HG03469 (cell line): ENCODE data around the gene FOXP1.

Experiments used
- ATAC-seq: cut with Tn5 transposase; IDR thresholded peaks from one replicate; pipeline ENCODE4 v1.9.1; 2021; ENCODE audit warnings: mild to moderate bottlenecking, moderate library complexity, moderate number of reproducible peaks; ENCODE audit not compliant: unreplicated experiment

The FOXP1 gene

DNA sequence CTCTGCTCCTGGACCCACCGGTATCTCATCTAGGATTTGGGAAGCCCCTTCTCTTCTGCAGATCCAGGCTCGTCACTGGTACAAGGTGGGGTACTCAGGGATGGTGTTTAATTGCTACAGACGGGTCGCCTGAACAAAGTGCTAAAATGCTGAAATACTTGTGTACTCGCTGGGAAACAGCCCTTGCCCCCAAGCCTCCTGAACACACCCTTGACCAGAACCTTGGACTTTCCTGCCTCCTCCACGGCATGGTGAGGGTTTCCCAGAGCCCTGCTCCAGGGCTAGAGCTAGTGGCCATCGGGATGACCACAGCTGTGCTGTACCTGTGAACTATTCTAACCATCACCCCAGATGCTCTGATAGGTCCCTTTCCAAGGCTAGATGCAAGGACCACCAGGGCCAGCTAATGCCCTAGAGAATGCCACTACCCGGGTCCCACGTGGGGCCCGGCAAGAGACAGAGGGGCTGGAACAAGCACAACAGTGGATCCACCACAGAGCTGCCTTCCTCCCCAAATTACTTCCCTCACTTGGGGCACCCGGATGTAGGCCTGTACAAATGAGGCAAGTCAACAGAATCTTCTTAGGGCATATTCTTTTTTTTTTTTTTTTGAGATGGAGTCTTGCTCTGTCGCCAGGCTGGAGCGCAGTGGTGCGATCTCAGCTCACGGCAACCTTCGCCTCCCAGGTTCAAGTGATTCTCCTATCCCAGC is 267.3 kb downstream of the FOXP1 start:
- ATAC-seq, result no peak

DNA sequence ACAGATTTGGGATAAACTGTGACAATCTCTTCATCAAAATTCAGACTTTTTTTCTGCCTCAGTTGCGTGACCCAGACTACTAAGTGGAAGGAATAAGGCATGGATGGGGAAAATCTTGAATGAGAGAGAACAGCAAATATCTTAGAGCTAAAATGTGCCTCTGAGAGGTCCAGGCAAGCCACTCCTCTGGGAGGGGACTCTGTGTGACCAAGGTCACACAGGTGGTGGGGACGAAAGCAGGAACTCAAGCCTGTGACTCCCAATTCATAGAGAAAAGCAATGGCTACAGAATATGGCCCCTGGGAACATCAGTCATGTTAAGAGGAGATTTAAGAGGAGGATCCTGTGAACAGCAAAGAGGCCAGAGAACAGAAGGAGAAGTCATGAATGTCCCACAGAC is 268.1 kb downstream of the FOXP1 start:
- no peak for ATAC-seq

DNA sequence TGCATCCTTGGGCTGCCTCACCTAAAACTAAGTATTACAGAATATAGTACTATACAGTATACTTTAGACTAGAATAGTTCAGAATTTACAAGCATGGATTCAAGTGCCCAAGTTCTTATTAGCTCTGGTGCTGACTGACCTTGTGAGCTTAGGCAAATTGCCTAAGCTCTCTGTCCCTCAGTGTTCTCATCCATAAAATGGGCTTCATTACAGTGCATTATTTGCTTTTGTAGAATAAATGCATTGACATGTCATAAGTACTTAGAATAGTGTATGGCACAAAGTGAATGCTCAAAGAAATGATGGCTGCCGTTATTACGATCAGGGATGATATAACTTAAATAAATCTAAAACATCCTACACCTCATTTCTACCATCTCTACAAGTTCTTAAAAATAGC is 269.7 kb downstream of the FOXP1 start:
- no peak for ATAC-seq

DNA sequence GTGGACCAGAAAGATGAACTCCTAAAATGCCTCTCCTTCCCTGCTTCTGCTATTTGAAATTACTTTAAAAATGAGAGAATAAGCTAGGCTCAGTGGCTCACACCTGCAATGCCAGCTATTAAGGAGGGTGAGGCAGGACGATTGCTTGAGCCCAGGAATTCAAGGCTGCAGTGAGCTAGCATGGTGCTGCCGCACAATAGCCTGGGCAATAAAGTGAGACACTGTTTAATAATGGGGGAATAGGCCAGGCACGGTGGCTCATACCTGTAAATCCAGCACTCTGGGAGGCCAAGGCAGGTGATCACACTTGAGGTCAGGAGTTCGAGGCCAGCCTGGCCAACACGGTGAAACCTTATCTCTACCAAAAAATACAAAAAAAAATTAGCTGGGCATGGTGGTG is 271.1 kb downstream of the FOXP1 start:
- ATAC-seq, result no peak

DNA sequence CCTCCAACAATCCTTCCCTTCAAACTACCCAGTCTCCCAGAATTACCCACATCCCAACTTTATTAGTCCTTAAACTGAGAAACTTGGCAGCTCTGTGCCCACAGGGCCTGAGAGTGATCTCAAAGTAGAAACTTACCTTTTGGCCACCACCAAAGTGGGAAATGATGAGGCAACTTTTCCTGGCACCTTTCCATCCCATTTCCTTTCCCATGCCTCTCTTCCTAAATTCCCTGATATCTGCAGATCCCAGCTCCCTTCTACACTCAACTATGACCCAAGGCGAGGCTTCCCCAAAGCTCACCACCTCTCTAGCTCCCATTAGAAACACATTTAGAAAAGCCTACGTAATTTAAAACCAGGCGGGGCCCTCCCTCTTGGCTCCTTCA is 271.9 kb downstream of the FOXP1 start:
- ATAC-seq, result no peak

DNA sequence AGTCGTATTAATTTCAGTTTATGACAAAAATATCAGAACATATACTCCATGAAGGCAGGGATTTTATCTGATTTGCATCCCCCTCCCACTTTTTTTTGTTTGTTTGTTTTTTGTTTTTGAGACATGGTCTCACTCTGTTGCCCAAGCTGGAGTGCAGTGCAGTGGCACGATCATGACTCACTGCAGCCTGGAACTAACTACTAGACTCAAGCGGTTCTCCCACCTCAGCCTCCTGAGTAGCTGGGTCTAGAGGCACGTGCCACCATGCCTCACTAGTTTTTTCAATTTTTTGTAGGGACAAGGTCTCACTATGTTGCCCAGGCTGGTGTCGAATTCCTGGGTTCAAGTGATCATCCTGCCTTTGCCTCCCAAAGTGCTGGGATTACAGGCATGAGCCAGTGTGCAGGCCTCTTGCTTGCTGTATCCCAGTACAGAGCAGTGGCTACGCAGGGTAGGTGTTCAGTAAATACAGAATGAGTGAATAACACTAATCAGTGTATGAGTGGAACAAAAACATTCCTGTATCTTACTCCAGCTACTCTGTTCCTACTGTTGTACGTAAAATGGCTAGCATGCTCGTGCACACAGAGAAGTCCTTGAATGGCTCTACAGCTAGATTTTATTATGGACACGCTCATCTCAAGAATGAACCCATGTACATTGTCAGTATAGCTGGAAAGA is 272.4 kb downstream of the FOXP1 start:
- no peak for ATAC-seq

DNA sequence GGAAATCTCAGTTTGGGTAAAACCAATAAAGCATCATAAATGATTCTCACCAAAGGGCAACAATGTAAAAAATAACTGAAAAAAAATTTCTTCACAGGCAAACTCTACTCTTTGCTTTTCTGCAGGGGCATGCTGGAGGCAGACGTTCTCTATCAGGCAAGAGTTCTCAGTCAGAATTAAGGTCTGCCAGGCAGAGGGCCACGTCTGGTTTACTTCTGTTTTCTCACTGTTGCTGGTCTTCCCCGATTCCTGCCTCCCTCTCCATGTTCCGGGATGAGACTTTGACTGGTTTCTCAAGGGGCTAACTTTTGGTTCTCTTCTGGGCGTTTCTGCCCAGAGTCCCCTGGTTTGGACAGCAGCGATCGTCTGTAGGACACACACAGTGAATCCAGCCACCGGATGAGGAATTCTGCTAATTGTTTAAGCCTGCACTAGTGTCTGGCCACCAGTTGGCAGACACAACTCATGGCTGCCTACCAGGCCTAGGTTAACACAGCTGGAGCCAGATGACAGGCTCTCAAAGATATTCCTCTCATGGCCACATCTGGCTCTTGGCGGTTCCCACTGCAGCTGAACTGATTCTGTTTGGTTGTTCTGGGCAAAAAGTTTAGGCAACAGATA is 273.1 kb downstream of the FOXP1 start:
- no peak for ATAC-seq

DNA sequence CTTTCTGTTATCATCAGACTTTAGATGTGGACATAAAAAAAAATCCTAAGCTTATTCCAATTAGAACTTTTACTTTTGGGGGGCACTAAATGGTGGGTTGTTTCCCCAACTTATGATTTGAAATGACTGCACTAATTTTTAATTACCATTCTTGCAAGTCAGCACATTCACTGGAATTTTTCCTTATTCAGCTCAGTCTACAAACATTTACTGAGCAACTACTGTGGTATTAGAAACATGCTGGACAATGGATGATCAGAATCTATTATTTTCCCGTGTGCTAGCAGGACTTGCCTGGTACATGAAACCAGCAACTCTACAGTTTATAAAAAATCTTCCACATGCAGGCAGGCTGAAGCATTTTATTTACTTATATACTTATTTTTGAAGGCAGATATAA is 273.6 kb downstream of the FOXP1 start:
- no peak for ATAC-seq

DNA sequence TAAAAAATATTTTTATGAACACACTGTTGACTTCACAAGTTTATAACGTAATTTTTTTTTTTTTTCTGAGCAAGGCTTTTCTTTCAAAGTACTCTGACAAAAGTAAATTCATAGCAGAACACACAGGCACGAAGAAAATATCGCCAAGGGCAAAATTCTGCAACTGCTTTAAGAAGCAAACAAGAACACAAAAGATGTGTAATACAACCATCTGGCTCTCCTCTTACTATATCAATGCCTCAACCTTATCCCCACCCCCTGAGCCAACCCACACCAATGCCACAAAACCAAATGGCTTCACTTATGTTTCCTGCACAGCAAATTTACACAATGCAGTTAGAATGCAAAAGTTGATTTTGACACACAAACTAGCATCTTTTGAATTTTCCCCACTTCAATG is 274.2 kb downstream of the FOXP1 start:
- no peak for ATAC-seq

DNA sequence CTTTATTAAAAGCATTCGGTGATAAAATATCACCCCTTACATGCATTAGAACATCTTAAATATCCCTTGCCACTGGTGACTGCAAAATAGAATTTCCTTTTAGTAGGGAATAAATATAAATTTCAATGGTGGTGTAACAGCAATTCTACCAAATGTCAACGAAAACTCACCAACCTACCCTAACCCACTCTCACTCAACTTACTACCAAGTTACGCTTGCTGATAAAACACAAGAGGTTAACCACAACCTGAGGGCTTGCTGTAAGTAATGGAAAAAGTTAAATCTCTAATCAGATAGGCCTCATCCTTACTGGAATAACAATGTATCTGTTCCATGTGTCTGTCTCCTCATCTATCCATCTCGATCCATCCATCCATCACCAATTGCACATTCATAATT is 274.7 kb downstream of the FOXP1 start:
- no peak for ATAC-seq

DNA sequence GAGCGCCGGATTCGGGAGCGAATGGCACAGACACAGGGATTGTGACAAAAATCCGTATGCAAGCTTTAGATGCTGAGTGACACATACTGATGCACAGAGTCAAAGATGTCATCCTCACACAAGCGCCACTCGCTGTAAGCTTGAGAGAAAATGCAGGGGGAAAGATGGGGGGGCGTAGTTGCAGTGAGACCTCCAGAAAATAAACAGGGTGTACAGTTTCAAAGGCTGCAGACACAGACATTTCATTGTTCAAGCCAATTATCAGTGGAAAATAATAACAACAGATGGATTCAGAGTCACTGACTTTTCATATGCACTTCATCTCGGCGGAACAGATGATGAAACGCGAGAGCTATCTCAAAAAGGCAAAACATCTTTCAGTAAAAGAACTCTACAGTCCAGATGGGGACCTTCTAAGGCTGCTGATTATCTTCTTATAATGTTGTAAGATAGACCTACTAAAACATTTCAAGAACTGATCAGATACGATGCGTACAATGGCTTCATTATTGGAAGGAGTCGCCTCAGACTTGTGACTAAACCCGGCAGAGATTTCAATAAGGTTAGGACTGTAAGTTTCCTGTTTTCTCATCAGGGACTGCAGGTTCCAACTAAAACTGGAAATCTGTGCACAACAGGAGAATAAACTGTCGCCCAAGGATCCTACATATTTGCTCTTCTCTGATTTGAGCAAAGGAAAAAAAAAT is 275.4 kb downstream of the FOXP1 start:
- ATAC-seq, result no peak

DNA sequence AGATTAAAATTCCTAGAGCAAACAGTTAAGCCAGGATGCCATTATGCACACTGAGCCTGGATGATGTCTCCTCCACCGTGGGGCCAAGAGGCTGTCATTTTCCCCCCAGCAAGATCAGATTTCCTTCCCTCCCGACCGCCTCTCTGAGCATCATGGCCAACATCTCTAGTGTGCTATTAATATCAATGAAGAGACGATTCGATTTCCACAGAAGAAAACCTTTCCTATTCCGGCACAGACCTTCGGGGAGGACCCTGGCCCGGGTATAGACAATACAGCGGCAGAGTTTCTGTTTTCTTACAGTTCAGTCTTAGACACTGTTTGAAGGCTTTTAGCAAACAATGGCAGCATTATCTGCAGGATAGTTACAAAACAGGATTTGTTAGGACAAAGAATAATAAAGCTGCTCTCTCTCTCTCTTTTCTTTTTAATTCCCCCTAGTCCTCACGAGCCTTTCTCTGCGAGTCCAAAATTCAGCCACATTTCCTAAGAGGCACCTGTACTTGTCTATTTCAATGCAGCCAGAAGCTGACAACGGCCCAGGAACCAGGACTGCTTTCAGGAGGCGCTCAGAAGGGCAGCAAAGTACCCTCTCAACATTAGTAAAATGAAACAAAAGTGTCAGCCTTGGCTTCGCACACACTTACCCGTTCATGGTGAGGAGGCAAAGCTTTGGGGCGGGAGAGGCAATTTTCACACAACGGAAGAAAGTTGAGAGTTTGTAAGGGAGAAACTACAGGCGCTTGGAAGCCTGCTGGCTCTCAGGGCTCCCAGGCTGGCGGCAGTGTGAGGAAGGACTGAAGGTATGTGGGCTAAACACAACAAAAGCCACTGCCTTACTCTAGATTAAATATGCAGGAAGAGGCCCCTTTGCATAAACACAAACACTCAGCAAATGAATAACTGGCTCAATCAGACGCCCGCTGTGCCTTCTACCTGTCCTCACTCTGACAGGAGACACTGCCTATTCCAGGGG is 278.0 kb downstream of the FOXP1 start:
- ATAC-seq, result no peak

DNA sequence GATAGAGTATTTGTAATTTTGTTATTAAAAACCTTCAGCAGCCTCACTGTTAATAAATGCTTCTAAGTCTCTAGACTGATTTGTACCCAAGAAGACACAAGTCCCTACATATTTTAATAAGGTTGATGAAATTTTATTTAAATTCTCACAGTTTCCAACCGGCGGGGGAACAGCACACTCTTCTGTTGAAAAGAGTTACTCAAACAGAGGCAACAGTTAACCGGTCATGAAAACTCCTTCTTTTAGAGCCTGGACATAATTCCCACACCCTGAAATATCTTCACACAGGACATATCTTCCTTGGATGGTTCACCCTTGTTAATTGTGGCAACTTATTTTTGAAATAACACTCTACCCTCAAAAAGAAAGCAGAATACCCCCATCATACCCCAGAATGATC is 278.8 kb downstream of the FOXP1 start:
- ATAC-seq, result no peak

DNA sequence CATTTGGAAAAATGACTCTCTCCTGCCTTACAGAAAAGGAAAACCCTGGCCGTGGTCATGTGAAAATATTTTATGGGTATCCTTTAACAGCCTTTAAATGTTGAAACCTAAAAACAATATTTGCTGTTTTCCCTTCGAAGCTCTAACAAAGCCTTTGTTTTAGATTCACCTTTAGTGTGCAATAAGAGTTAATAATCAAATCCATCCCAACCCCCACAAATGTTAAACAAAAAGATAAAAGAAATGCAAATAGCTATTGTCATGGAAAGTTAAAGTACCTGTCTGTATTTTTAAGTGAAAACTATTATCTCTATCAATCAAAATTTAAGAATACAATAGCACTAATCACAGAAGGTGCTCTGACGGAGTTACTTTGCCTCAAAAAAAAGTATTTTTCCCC is 279.3 kb downstream of the FOXP1 start:
- ATAC-seq, result no peak

DNA sequence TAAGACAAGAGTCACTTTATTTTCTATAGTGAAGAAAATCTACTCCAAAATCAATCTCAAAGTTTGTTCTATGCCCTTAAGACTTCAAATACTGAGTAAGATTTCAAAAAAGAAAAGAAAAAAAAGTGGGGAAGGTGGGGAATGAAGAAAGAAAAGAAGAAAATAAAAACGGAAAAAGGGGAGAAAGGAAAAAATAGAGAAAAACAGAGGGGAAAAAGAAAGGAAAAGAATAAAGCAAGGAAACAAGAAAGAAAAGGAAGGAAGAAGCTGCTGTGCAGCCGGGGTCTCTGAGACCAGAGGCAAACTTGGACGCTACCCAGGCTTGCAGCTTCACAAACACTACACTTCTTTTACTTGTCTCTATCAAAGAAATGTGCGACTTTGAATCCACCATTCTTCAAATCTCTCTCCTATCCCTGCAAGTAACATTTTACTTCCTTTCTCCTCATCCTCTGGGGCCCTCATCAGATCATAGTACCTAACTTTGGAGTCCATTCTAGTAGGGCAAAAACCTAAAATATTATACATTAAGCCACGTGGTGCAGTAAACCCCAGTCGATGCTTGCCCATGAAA is 279.8 kb downstream of the FOXP1 start:
- no peak for ATAC-seq

DNA sequence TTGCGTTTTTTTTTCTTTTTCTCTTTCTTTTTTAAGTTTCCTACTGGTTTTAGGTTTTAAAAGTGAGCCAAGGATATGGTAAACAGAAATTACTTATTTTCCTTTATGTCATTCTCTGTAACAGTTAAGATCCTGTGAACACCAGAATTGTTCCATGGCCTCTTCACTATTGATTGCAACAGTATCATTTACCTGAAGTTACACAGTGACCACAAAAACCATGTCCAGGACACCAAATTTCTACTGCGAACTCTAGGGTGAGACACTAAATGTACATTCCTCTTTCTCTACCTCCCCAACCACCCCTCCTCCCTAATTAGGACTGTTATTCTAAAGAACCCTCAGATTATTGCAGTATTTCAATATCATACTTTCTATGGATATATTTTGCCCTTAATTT is 280.9 kb downstream of the FOXP1 start:
- ATAC-seq, result no peak

DNA sequence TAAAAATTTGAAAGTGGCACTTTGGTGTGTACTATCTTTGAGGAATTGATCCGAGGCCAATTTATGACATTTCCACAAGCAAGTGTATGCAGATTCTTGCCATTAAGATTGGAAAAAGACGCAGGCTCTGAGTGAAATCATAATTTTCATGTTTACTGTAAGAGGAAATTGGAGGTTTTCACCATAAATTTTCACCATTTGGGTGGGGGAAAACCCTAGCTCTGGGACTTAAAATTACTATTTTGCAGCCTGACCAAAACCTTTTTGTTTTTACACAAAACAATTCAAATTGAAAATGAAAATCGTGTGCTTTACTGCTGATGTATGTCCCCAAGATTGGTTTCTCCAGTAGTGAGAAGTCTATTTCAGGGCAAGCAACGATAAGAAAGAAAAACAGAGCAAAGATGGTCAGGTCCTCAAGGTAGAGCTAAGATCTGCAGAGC is 282.6 kb downstream of the FOXP1 start:
- ATAC-seq, result peak; percentile 44

DNA sequence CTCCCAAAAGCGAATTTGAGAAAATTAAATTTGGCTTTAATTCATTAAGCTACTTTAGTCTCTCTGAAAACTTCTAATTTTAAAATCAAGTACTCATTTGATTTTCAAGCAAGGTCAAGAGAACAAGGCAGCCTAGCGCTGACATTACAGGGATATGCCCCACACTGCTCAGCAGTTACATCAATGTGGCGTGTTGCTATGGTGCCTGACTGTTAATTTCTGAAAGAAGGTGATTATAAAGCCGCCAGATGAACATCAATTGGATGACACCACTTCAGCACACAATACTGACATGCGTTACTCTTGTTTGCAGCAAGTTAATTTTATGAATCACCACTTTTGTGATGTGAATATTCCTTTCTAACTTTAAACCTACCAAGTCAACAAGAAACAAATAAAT is 284.4 kb downstream of the FOXP1 start:
- ATAC-seq, result no peak

DNA sequence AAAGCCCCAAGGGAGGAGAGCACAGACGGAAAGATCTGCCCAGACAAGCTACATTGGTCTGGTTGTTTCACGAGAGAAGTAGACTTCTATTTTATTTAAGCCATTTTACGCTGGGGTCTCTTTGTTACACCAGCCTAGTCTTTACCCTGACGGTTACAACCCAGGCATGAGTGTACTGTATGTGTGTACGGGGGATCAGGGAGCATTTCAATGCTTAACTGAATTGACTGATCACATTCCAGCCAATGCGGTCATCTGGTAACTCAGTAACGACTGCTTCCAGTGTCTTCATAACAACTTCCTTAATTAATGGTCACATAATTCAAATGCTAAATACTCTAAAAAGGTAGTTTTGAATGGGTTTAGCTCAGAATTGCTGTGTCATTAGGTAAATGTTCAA is 288.6 kb downstream of the FOXP1 start:
- no peak for ATAC-seq

DNA sequence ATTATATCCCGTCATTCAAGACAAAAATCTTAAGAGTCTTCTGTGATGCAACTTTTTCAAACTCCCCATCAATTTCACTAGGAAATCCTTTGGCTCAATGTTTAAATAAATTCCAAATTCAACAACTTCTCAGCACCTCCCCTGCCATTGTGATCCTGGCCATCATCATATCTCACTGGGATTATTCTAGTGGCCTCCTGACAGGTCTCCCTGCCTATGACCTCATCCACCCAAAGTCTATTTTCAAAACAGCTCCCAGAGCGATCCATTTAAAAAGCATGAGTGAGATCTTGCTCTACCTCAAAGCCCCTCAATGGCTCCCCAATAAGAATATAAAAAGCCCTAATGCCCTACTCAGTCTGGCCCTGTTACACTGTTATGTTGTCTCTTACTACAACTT is 293.2 kb downstream of the FOXP1 start:
- ATAC-seq, result no peak
